ENCODE data around the gene C5AR1. TPM values are rescaled to one million over a fixed set of nuclear protein-coding genes. Genes with fewer than 3 reads are reported as not detected.
"Not testable (repeated sequence)": the region's sequence is repeated elsewhere in the genome, so short reads cannot be mapped to it uniquely, and the experiment has no call there.

The C5AR1 gene
- total RNA-seq, 4 donors from 2014 or later = 1.2 to 3.5 (median 1.8) TPM

- intact Hi-C loops (cut with DNase I) = no loop called here
- Histone ChIP-seq H3K4me1 (peaks cover 0 to 5% of the 10 kb centered on the region in 2 donors), H3K27ac (peak overlapping the region in 2 of 3 donors; percentile 45 to 73), H3K27me3 (no peaks in the 10 kb centered on the region), H3K36me3 (no peaks in the 10 kb centered on the region), H3K4me3 (replicated peaks in 1 of 3) (no peak overlapping the region), H3K9me3 (no peaks in the 10 kb centered on the region)
- DNase-seq = no peak
- WGBS, 2 donors = 13 to 19% methylated on average over 9 of the region's 9 CpGs
- TF ChIP-seq POLR2A (IDR thresholded peaks at IDR 0.05) (no peak), CTCF (IDR thresholded peaks at IDR 0.05) (no peak)
These were observed 20.8 kb downstream of the C5AR1 start for GRCh38 chr19:47330466-47330869.

GRCh38 chr19:47331490-47331889 is 21.8 kb downstream of the C5AR1 start:
- Histone ChIP-seq H3K4me3 (replicated peaks in 1 of 3) (no peak overlapping the region), H3K27ac (peak overlapping the region in 1 of 3 donors; percentile 73), H3K36me3 (no peaks in the 10 kb centered on the region), H3K27me3 (no peaks in the 10 kb centered on the region), H3K9me3 (no peaks in the 10 kb centered on the region), H3K4me1 (peaks cover 0 to 7% of the 10 kb centered on the region in 2 donors)
- WGBS, 2 donors = 84 to 94% methylated on average over 4 to 6 of the region's 6 CpGs
- intact Hi-C loops (cut with DNase I) = no loop called here
- no peak for TF ChIP-seq POLR2A (IDR thresholded peaks at IDR 0.05)
- no peak for TF ChIP-seq CTCF (IDR thresholded peaks at IDR 0.05)
- DNase-seq = no peak

GRCh38 chr19:47331931-47332547 is 22.4 kb downstream of the C5AR1 start, which contains the start of gene C5AR2:
Gene C5AR2, plus strand, starts transcription at chr19:47332175. Its CDS starts 8,625 bp downstream, at chr19:47340800.
- Histone ChIP-seq H3K27ac (peak within 1 kb of the TSS in 1 of 3 donors; percentile 73), H3K36me3 (no peaks in the 10 kb centered on the region), H3K9me3 (no peaks in the 10 kb centered on the region), H3K4me1 (peaks cover 0 to 12% of the 10 kb centered on the region in 2 donors), H3K27me3 (no peaks in the 10 kb centered on the region), H3K4me3 (replicated peaks in 1 of 3) (no peak within 1 kb of the TSS)
- no peak for TF ChIP-seq POLR2A (IDR thresholded peaks at IDR 0.05)
- TF ChIP-seq CTCF (IDR thresholded peaks at IDR 0.05) = no peak
- WGBS, 2 donors = 25 to 38% methylated on average over 13 to 15 of the region's 18 CpGs
- no peak for DNase-seq
- intact Hi-C loops (cut with DNase I) = no loop called here

GRCh38 chr19:47336765-47337718 is 27.4 kb downstream of the C5AR1 start:
- intact Hi-C loops (cut with DNase I); H3K27ac ChIP-seq: not testable (repeated sequence)
- DNase-seq = peak; percentile 37 to 50

GRCh38 chr19:47339196-47339880 is 29.7 kb downstream of the C5AR1 start:
- H3K4me1 ChIP-seq = peaks cover 0 to 6% of the 10 kb centered on the region in 2 donors
- no peaks in the 10 kb centered on the region for H3K27me3 ChIP-seq
- no peaks in the 10 kb centered on the region for H3K36me3 ChIP-seq
- no peaks in the 10 kb centered on the region for H3K9me3 ChIP-seq
- no peak for TF ChIP-seq POLR2A (IDR thresholded peaks at IDR 0.05)
- intact Hi-C loops (cut with DNase I) = no loop called here
- H3K27ac ChIP-seq = no peak overlapping the region
- no peak for DNase-seq
- 84 to 85% methylated on average over 10 of the region's 10 CpGs for WGBS, 2 donors
- no peak overlapping the region for H3K4me3 ChIP-seq (replicated peaks in 1 of 3)

More at GRCh38 chr19:47336765-47337718, 27.4 kb downstream of the C5AR1 start:
- WGBS, 2 donors = 37 to 72% methylated on average over 7 to 18 of the region's 18 CpGs
- not testable (repeated sequence) for H3K36me3 ChIP-seq; H3K27me3 ChIP-seq; H3K4me3 ChIP-seq (replicated peaks in 1 of 3); H3K9me3 ChIP-seq; H3K4me1 ChIP-seq

All from thyroid gland (tissue), 4 donors.